Measurements from ENCODE around the gene MAGEB16.

GRCh38 chrX:35819241-35819640 lies 21.1 kb downstream of the MAGEB16 start:
- no peak for TF ChIP-seq CTCF (conservative IDR thresholded peaks at IDR 0.05)
- TF ChIP-seq ZFX (IDR thresholded peaks at IDR 0.05): no peak
